ENCODE data around the gene ANXA7.

Gene ANXA7

DNA sequence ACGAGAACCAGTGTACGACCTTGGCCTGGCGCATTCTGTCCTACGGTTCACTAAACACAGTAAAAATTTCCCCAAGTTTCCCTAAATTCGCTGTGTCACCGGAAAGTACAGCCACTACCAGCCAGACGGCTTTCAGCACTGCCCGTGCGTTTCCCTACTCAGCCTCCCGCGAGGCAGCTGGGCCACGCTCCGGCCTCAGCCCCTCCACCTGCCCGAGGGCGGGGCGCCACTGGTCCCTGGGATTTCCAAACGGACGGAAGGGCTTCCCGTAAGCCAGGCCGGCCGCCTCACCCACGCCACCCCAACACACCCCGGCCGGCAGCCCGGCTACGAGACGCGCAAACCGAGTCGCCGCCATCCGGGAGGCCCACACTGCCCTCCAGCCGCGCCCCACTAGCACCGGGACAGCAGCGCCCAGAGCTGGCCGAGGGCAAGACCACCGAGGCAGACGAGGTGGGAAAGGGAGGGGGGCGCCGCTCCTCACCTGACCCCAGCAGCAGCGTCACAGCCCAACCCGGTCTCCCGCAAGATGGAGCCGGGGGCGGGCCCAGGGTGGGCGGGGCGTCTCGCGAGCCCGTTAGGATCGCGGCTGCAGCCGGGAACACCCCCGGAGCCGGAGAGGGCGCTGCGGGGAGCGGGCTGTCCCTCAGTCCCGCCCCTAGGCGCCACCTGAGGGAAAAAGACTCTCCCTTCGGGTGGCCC lies at the start of gene ANXA7:
Gene ANXA7 (minus strand): TSS at position 531 of the 702 bp plus-strand sequence. CDS start 13,202 bp downstream, outside the sequence.
- DNase-seq (ENCODE audit: low read depth): peak; percentile 85

DNA sequence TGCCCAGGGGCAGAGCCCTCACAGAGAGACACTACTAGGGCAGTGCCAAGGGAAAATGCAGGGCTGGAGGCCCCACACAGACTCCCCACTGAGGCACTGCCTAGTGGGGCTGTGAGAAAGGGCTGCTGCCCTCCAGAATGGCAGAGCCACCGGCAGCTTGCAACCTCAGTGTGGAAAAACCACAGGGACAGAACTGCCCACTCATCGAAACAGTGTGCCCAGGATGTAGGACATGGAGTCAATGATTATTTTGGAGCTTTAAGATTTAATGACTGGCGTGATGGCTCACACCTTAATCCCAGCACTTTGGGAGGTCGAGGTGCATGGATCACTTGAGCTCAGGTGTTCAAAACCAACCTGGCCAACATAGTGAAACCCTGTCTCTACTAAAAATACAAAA lies 47.0 kb upstream of the ANXA7 start:
- DNase-seq (ENCODE audit: low read depth): no peak

DNA sequence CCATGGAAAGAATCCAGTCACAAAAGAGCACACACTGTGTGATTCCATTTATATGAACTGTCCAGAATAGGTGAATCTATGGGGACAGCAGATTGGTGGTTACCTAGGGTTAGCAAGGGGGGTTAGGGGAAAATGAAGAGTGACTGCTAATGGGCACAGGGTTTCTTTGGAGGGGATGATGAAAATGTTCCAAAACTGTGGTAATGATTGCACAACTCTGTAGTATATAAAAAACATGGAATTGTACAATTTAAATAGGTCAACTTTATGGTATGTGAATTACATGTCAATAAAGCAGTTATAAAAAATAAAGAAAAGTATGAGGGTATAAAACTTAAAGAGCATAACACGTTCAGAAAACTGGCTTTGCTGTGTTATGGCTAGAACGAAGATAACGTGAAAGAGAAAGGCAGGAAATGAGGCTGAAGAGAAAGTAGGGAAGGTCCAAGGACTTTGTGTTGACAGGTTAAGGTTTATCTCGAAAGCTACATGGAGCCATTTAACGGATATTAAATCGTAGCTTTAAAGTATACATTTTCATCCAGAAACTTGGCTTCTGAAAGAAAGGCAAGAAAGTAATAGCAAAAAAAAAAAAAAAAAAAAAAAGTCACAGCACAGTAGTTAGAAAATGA lies 45.9 kb upstream of the ANXA7 start:
- DNase-seq (ENCODE audit: low read depth): no peak

DNA sequence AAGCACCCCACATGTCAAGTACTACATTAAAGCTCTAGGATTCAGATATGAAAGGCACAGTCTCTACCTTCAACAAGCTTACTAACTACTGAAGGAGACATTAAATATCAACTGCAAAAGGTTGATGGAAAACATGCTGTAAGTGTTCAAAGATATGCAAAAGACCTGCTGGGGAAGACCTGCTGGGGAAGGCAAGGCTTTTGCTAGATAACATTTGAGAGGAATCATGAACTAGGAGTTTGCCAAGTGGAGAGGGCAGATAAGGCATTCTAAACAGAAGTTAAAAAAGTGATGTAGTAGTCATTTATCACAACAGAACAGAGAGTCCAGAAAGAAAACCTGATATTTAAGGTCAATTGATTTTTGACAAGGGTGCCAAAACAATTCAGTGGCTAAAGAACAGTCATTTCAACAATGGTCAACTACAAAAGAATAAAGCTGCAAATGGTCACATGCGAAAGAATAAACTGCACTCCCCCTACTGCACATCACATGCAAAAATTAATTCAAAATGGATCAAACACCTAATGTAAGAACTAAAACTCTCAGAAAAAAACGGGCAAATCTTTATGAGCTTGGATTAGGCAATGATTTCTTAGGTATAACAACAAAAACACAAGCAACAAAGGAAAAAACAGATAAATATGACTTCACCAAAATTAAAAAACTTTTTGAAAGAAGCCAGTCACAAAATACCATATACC lies 42.5 kb upstream of the ANXA7 start:
- DNase-seq (ENCODE audit: low read depth): no peak

DNA sequence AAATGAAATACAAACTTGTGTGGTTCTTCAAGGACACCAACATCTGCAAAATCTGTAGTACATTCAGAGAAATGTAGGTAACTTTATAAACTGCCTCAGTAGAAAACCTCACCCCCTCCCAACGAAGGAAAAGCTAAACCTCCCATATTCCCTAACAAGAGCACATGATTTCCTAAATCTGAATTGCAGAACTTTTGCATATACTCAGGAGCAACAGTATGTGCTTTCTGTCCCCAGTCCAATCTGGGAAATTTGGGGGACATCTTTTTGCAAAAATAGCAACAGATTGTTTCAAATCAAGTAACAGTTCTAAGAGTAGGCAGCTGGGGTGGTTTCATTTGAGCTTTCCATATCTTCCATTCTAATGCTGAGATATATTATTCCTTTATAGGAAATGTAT lies 35.3 kb upstream of the ANXA7 start:
- DNase-seq (ENCODE audit: low read depth): no peak

DNA sequence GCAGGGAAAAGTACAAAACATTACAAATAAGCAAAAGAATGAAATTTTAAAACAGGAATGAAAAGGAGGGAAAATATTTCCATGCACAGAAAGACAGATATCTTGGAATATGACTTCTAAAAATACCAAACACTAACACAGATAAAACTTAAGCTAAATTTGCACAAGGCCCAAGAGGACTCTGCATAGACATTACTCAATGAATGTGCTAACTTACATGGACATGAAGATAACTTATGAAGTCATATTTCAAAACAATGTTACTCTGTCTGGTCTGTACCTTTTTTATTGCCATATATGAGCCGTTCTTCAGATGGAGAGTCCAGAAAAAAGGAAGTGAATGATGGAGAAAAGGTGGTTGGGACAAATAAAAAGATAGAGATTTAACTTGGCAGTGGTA lies 34.5 kb upstream of the ANXA7 start:
- no peak for DNase-seq (ENCODE audit: low read depth)

DNA sequence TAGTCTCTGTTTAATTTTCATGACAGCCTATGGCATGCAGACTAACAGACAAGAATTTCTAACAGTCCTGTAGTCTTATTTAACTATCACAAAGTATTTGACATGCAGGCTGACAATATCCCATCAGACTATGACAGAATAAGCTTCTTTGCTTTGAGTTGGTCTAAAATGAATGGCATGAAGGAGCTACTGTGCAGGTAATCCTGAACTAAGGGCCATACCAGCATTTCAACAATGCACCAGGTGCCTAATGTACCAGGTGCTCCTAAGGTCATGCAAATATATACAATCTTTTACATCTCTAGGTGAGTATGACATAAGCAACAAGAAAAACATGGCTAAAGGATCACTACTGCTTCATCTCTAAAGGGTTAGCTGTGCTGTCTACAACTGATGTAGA lies 33.1 kb upstream of the ANXA7 start:
- DNase-seq (ENCODE audit: low read depth): no peak

DNA sequence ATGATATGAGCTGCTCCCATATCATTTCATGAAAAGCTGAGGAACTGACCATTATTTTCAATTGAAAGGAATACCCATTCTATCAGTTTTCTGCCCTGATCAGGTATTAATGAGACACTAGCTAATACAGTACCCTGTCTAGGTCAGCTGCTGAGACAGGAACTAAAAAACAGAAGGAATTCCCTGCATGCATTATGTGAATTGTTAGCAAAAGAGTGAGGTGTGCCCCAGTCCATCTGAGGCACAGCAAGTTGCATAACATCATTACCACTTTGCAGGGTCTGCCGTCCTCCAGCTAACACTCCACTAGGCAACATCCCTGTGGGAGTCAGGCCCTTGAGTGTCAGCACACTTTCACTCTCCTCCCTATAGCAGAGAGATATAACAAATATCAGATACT lies 30.6 kb upstream of the ANXA7 start:
- DNase-seq (ENCODE audit: low read depth): no peak

DNA sequence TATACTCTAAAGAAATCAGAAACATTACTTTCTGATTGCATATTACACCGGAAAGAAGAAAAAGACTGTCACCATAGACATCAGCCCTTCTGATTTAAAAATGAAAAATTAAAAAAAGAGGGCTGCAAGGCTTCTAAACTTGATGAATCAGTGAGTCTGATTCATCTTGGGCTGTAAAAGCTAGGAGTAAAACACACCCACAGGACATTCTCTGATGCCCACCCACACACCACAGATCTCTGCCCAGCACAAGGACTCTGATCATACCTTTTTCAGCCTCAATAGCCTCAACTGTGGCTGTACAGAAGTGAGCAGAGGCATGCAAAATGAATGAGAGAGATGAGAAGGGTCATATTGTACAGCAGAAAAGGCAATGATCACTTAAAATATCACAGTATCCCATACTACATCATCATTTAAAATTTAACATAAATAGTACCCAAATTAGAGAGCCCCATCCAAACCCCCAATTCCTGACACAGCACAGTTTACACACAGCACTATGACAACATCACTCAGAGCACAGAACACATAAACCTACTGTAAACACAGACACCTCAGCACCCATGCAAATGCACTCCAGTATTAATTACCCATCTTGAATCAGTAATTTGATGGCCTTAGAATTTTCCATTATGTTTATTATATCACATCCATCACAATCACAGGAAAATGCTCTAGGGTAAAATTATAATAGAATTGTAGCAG lies 25.9 kb upstream of the ANXA7 start:
- peak; percentile 73 for DNase-seq (ENCODE audit: low read depth)

DNA sequence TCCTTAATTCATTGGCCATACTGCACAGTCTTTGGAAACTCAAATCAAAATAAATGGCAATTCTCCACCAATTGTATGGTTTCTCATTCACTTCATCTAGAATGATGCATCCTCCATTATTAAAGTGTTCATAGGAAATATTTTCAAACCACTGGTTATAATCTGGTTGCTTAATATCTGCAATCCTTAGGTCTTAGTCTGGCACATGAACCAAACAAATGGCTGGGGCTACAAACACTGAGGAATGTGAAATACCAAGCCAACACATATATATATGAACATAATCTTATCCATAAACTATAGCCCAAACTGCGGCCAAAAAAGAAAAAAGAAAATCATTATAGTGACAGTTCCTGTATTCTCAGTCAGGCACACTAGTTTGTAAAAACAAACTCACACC lies 25.2 kb upstream of the ANXA7 start:
- peak; percentile 50 for DNase-seq (ENCODE audit: low read depth)

DNA sequence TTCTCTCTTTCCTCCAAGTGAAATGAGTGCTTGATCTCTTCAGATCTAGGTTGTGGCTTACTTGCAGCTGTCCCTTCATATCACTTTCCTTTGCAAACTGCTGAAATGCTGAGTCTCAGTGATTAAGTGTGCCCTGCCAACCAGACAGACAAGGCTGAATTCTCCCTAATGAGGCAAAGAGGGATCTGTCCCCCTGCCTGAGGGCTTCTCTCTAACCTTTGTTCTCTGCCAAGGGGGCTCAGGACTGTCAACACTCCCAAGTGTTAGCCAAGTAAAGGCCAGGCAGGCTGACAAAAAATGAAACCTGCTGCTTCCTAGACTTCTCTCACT lies 19.6 kb upstream of the ANXA7 start, which contains the start of gene MSS51:
Gene MSS51 (minus strand): TSS at position 24 of the 330 bp plus-strand sequence. CDS start 5,277 bp downstream, outside the sequence.
- DNase-seq (ENCODE audit: low read depth): no peak

DNA sequence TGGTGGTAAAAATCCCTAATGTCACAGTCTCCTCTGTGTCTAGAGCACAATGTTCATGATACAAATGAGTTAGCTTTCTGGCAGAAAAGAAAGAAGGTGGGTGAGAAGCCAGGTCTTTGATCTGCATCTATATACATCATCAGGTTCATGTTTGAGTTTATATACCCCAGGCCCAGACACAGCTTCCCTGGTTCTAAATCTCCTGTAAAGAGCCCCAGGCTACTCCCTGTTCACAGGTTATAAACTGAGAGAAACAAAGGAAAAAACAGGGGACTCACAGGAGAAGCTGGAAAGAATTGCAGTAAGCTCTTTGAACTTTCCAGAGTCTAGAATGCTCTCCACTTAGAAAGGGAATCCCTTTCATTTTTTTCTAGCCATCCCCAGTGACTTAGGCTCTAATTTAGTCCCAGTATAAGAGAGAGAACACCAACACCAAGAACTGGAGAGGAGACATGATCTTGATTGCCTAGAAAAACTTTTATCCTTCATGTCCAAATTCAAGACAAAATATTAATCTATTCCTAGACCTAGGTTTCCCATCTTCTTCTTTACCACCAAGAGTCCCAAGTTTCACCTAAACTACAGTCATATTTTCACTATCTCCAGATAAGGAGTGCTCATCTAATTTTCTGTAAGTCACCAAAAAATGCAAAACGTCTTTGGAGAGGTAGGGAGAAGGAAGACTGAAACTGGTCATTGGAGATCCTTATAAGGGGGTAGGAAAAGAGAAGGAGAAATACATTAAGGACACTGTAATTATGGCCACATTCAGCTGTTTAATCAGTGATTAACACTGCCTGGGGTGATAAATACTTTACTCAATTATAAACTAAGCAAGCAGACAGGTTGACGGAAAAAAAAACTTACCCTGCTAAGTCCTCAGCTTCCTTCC lies 19.0 kb upstream of the ANXA7 start:
- no peak for DNase-seq (ENCODE audit: low read depth)

DNA sequence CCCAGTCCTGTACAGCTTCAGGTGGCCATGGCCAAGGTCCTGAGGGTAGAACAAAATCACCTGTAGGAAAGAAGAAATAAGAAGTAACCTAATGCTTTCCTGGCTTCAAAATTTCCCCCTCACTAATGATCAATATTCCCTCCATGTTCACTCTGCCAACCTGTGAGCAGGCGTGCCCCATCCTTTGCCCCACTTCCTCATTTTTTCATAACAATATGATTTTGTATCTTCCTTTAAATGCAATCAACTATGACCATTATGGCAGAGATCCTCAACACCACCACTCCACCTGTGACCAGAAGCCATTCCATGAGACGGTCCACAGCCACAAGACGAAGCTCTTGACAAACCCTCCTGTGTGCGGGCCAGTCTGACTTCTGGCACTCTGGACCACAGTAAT lies 12.5 kb upstream of the ANXA7 start:
- DNase-seq (ENCODE audit: low read depth): no peak

DNA sequence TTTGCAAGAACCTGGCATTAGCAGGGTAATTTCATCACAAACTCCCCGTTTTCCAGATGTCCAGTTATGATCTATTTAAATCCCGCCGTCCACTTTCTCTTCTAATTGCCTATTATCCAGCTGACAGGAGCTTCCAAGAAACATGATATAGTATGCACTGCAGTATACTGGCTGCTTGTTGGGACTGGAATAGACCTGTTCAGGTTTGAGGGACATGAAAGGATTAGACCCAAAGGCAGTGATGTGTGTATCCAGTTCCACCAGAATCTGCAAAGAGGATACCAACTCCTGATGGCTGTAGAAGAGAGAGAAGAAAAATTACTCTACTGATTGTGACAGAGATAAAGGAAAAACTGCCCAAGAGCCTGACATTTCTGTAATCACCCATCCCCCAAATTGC lies 10.6 kb upstream of the ANXA7 start:
- DNase-seq (ENCODE audit: low read depth): no peak

DNA sequence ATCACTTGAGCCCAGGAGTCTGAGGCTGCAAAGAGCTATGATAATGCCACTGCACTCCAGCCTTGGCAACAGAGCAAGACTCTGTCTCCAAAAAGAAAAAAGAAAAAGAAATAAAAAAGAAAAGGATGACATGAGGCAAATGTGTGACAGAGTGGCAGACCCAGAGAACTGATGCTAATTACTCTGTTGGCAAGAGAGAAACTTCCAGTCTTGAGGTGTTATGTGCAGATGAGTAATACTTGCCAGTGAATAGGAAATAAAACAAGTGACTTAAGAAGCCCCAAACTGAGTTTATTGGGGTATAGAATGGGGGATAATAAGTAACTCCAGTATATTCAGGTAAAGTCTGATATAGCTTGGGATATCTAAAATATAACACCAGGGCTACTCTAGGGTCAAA lies 9.5 kb upstream of the ANXA7 start:
- DNase-seq (ENCODE audit: low read depth): no peak

DNA sequence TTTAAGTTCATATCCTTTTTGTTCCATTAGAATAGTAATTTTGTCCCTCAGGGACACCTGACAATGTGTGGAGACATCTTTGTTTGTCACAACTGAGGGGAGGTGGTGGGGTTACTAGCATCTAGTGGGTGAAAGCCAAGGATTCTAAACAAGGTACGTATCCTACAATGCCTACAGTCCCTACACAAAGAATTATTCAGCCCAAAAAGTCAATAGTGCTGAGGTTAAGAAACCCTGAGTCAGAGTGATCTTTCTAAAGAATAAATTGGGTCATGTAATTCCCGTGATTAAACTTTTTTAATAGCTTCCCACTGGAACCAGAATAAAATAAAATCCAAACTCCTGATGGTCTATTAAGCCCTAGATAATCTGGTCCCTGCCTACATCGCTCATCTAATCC lies 2.7 kb upstream of the ANXA7 start:
- DNase-seq (ENCODE audit: low read depth): no peak

DNA sequence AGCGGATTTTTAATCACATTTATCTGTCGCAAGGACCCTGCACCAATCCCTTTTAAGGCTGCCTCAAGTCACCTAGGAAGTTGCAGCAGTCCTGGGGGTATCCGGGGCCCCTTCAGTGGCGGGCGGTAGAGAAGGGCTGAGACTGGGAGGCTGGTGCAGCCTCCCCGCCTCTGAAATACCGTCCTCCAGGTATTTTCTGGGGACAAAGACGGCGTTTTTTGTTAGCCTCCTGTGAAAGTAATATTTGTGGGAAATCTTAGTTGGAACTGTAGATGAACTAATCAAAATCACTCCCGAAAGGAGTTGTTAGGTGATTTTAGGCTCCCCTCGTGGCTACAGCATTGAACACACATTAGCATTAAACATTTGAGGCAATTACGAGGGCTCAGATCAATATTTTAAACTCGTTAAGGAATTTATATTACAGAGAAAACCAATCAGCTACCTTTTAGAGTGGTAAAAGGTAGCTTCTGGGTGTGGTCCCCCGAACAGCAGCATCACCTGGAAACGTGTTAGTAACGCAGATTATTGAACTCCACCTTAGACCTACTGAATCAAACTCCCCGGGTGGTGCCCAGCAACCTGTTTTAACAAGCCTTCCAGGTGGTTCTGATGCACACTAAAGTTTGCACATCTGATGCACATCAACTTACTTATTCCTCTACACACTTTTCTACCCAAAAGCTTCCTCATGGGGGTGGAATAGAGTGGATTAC lies 530 bp upstream of the ANXA7 start:
- DNase-seq (ENCODE audit: low read depth): no peak

DNA sequence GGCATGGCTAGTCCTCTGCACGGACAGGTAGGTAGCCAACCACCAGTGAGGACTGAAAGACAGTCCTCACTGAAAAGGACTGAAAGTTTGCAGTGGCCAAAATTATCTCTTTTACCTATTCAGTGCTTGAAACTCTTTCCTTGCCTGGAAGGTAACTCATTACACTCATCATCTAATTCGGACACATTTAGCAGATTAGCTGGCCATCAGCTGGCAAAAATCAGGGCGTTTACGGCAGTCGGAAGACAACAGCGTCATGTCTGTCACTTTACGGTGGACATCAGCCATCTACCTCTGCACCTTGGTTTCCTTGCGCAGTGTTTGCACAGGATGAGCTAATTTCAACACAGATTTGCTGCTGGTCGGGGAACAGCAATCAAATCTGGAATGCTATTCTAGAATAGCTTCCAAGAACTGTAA lies 740 bp downstream of the ANXA7 start:
- DNase-seq (ENCODE audit: low read depth): no peak

DNA sequence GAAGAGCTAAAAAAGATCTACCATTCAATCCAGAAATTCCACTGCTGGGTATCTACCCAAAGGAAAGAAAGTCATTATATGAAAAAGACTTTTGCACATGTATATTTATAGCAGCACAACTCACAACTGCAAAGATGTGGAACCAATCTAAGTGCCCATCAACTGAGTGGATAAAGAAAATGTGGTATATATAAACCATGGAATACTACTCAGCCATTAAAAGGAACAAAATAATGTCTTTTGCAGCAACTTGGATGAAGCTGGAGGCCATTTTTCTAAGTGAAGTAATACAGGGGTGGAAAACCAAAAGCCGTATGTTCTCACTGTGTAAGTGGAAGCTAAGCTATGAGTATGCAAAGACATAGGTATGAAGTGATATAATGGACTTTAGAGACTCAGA lies 3.0 kb downstream of the ANXA7 start:
- no peak for DNase-seq (ENCODE audit: low read depth)

DNA sequence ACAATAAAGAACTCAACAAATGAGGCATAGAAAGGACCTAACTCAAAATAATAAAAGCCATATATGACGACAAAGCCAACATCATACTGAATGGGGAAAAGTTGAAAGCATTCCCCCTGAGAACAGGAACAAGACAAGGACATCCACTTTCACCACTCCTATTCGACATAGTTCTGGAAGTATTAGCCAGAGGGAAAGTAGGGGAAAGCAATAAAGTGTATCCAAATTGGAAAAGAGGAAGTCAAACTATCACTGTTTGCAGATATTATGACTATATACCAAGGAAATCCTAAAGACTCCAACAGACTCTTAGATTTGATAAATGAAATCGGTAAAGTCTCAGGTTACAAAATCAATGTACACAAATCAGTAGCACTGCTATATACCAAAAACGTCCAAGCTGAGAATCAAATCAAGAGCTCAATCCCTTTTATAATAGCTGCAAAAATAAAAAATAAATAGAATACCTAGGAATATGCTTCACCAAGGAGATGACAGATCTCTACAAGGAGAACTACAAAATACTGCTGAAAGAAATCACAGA lies 4.8 kb downstream of the ANXA7 start:
- DNase-seq (ENCODE audit: low read depth): no peak

DNA sequence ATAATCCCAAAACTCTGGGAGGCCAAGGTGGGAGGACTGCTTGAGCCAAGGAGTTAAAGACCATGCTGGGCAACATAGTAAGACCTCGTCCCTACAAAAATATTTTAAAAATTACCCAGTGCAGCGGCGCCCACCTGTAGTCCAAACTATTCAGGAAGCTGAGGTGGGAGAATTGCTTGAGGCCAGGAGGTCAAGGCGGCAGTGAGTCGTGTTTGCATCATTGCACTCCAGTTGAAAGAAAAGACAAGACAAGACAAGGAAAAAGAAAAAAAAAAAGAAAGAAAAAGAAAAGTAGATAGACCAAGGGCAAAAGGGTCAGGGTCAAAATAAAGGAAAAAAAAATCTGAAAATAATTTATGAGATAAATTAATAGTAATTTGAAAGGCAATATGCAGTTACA lies 5.8 kb downstream of the ANXA7 start:
- DNase-seq (ENCODE audit: low read depth): no peak
